Measurements from ENCODE around the gene FSCB. TPM values are rescaled to one million over a fixed set of nuclear protein-coding genes. Genes with fewer than 3 reads are reported as not detected.

Gene FSCB
- total RNA-seq, 1 donor from 2014 or later, result not detected

- H3K27me3 Mint-ChIP-seq (ENCODE audit: low read depth), result peaks cover 5% of the 10 kb centered on the region
- no peak overlapping the region for H3K4me3 Mint-ChIP-seq
- no peak for TF ChIP-seq CTCF (conservative IDR thresholded peaks at IDR 0.05)
- DNase-seq (ENCODE audit: low read depth, low spot score), result no peak
- no peak overlapping the region for H3K27ac Mint-ChIP-seq (ENCODE audit: unreplicated experiment)
- no peaks in the 10 kb centered on the region for H3K36me3 Mint-ChIP-seq (ENCODE audit: low read depth)
- no peaks in the 10 kb centered on the region for H3K9me3 Mint-ChIP-seq
- no peaks in the 10 kb centered on the region for H3K4me1 Mint-ChIP-seq
Observed at GRCh38 chr14:44468771-44469170, 38.3 kb downstream of the FSCB start.

- peaks cover 3% of the 10 kb centered on the region for H3K9me3 Mint-ChIP-seq
- peaks cover 5% of the 10 kb centered on the region for H3K27me3 Mint-ChIP-seq (ENCODE audit: low read depth)
- no peak overlapping the region for H3K4me3 Mint-ChIP-seq
- no peaks in the 10 kb centered on the region for H3K4me1 Mint-ChIP-seq
- no peak for TF ChIP-seq CTCF (conservative IDR thresholded peaks at IDR 0.05)
- no peak for DNase-seq (ENCODE audit: low read depth, low spot score)
- no peak overlapping the region for H3K27ac Mint-ChIP-seq (ENCODE audit: unreplicated experiment)
- no peaks in the 10 kb centered on the region for H3K36me3 Mint-ChIP-seq (ENCODE audit: low read depth)
Observed at GRCh38 chr14:44463356-44464004, 43.6 kb downstream of the FSCB start.

GRCh38 chr14:44462381-44462780 lies 44.7 kb downstream of the FSCB start:
- no peak for DNase-seq (ENCODE audit: low read depth, low spot score)

GRCh38 chr14:44461811-44462210 lies 45.3 kb downstream of the FSCB start:
- Mint-ChIP-seq H3K27me3 (ENCODE audit: low read depth) (no peaks in the 10 kb centered on the region), H3K9me3 (peaks cover 3% of the 10 kb centered on the region), H3K4me3 (no peak overlapping the region), H3K27ac (ENCODE audit: unreplicated experiment) (no peak overlapping the region), H3K36me3 (ENCODE audit: low read depth) (no peaks in the 10 kb centered on the region), H3K4me1 (no peaks in the 10 kb centered on the region)
- no peak for DNase-seq (ENCODE audit: low read depth, low spot score)
- no peak for TF ChIP-seq CTCF (conservative IDR thresholded peaks at IDR 0.05)

More at GRCh38 chr14:44462381-44462780, 44.7 kb downstream of the FSCB start:
- TF ChIP-seq CTCF (conservative IDR thresholded peaks at IDR 0.05), result no peak
- Mint-ChIP-seq H3K27ac (ENCODE audit: unreplicated experiment) (no peak overlapping the region), H3K36me3 (ENCODE audit: low read depth) (no peaks in the 10 kb centered on the region), H3K9me3 (peaks cover 3% of the 10 kb centered on the region), H3K4me1 (no peaks in the 10 kb centered on the region), H3K27me3 (ENCODE audit: low read depth) (peaks cover 2% of the 10 kb centered on the region), H3K4me3 (no peak overlapping the region)

All from neural crest cell (in vitro differentiated cells).